GM12891 (cell line): ENCODE measurements around the gene FEZF2.

Experiments
- DNase-seq: peaks from one replicate; pipeline ENCODE4 v3.0.0; 2011; ENCODE audit warnings: low spot score; ENCODE audit not compliant: insufficient read length
- FAIRE-seq: peaks from 2 replicates; lab custom pipeline; 2011; peaks lifted over from hg19 to GRCh38; lab: Jason Lieb, UNC
- PAX5 ChIP-seq: IDR thresholded peaks from 2 replicates; pipeline ENCODE4 v1.6.1; 2011; ENCODE audit warnings: low read length, moderate library complexity, mild to moderate bottlenecking; ENCODE audit not compliant: insufficient read depth, severe bottlenecking
- POLR2A ChIP-seq: IDR thresholded peaks from 2 replicates; pipeline ENCODE4 v1.6.1; 2011; ENCODE audit warnings: low read depth, low read length, control low read depth
- POLR2AphosphoS5 ChIP-seq: IDR thresholded peaks from 2 replicates; pipeline ENCODE4 v1.6.1; 2011; ENCODE audit warnings: low read depth, low read length, control low read depth
- POU2F2 ChIP-seq: IDR thresholded peaks from 2 replicates; pipeline ENCODE4 v1.6.1; 2011; ENCODE audit warnings: low read depth, mild to moderate bottlenecking, control low read depth, low read length, moderate library complexity
- SPI1 ChIP-seq: IDR thresholded peaks from 2 replicates; pipeline ENCODE4 v1.6.1; 2011; ENCODE audit warnings: low read depth, low read length, control low read depth
- TAF1 ChIP-seq: IDR thresholded peaks from 2 replicates; pipeline ENCODE4 v1.6.1; 2011; ENCODE audit warnings: low read depth, low read length, control low read depth

The FEZF2 gene

GRCh38 chr3:62368290-62368704, 5.1 kb downstream of the FEZF2 start:
- no peak for FAIRE-seq
- no peak for DNase-seq
- no peak for TF ChIP-seq PAX5
- no peak for TF ChIP-seq POLR2A
- TF ChIP-seq SPI1: no peak
- TF ChIP-seq POU2F2: no peak
- no peak for TF ChIP-seq POLR2AphosphoS5
- TF ChIP-seq TAF1: no peak

- DNase-seq (no peak), FAIRE-seq (no peak)
- TF ChIP-seq SPI1: no peak
- no peak for TF ChIP-seq POU2F2
- no peak for TF ChIP-seq TAF1
- TF ChIP-seq PAX5: no peak
- no peak for TF ChIP-seq POLR2A
- TF ChIP-seq POLR2AphosphoS5: no peak
These were observed 5.6 kb downstream of the FEZF2 start for GRCh38 chr3:62367763-62368195.

- no peak for DNase-seq
These were observed 7.2 kb downstream of the FEZF2 start for GRCh38 chr3:62366126-62366484.

DNA sequence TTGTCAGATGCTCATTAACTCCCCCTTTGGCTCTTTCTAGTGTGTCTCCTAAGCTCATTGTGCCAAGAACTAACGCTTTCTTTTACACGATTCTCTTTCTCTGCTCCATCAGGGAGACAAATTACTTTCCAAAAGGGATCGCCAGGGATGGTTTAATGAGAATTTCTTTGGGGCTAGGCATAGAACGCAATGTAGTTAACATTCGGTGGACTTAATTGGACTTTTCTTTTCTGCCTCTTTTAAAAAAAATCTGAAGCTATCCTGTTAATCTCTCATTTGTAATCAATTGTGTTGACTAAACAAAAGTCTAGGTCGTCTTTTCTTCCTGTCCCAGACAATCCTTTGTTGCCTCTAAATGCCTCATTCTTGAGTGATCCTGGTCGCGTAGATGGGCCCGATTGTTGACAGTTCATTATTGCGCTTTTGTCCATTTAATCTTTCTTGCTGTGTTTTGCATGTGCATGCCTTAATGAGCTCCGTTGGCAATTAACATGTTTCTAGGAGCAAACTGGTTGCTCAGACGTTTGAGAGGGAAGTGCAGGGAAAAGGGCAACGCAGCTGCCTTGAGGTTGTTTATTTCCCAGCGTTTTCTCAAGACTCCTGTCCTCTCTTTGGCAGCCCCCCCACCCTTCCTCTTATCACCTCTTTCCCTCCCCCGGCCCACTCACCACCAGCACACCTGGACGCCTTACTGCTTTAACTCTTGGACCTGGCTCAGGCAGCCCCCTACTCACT, 7.8 kb downstream of the FEZF2 start:
- no peak for TF ChIP-seq POLR2AphosphoS5
- TF ChIP-seq SPI1: no peak
- TF ChIP-seq PAX5: no peak
- no peak for TF ChIP-seq TAF1
- no peak for TF ChIP-seq POLR2A
- DNase-seq: no peak
- FAIRE-seq: no peak

More at GRCh38 chr3:62366126-62366484, 7.2 kb downstream of the FEZF2 start:
- FAIRE-seq: no peak
- TF ChIP-seq POU2F2 (no peak), TAF1 (no peak), PAX5 (no peak)

DNA sequence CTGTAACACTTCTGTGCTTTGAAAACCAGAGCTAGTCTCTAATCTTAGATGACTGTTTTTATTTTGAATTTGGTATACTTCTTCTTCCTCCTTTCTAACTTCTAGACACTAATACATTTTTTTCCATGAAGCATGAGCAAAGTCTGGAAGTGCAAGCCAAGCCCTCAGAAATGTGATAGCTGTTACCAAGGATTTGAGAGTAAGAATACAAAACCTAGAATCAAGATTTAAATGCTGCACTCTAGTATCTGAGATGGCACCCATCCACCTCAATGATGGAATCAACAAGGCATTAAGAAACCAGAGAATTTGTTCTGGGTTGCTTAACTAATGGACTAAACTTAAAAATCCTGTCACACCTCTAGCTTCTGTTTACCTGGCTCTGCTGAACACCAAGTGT, 9.2 kb downstream of the FEZF2 start:
- FAIRE-seq: no peak
- DNase-seq: no peak
- TF ChIP-seq POLR2A (no peak), PAX5 (no peak), POLR2AphosphoS5 (no peak)

- TF ChIP-seq PAX5 (no peak), TAF1 (no peak), POLR2AphosphoS5 (no peak), POU2F2 (no peak), SPI1 (no peak), POLR2A (no peak)
- FAIRE-seq: no peak
- DNase-seq: no peak
These were observed 10.1 kb downstream of the FEZF2 start for GRCh38 chr3:62363275-62363674.

DNA sequence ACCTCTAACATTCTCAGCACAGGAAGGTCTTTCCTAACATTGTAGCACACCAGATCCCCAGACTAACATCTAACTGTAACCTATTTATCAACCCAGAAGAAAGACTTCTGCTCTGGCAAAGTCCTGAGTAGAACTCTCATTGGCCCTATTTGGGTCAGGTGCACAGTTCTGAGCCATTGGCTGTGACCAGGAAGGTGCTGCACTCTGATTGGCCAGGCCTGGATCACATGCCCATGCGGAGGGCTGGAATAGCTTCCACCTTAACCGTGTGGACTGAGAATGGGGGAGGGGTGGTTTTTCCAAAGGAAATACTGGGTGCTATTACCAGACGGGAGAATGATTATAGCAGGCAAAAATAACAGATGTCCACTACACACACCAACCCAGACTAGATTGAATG, 11.5 kb downstream of the FEZF2 start:
- no peak for DNase-seq
- FAIRE-seq: no peak
- TF ChIP-seq SPI1: no peak
- TF ChIP-seq PAX5: no peak
- no peak for TF ChIP-seq TAF1
- no peak for TF ChIP-seq POU2F2
- TF ChIP-seq POLR2AphosphoS5: no peak
- TF ChIP-seq POLR2A: no peak

- DNase-seq: no peak
- TF ChIP-seq POLR2AphosphoS5: no peak
- no peak for TF ChIP-seq PAX5
- no peak for TF ChIP-seq POU2F2
- TF ChIP-seq POLR2A: no peak
- no peak for TF ChIP-seq SPI1
- no peak for TF ChIP-seq TAF1
- FAIRE-seq: no peak
These were observed 12.1 kb downstream of the FEZF2 start for GRCh38 chr3:62361261-62361660.

- TF ChIP-seq POU2F2 (no peak), SPI1 (no peak), POLR2A (no peak), TAF1 (no peak), POLR2AphosphoS5 (no peak), PAX5 (no peak)
- FAIRE-seq: no peak
- no peak for DNase-seq
These were observed 13.8 kb downstream of the FEZF2 start for GRCh38 chr3:62359531-62359930.

DNA sequence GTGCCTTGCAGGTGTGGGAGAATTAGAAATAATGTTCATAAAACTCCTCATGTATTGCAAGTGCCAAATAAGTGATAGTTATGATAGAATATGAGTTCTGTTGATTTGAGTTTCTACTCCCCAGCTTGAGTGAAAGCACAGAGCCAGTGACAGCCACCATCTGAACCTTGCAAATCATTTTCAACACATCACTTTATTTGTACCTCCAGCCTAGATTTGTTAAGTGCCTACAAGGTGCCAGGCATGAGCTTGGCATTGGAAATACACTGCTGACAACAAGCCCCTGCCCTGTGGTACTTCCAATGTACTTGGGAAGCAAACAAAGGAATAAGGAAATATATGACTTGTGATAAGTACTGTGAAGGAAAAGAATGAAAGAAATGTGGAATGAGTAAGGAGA, 17.0 kb downstream of the FEZF2 start:
- no peak for FAIRE-seq
- TF ChIP-seq POLR2AphosphoS5: no peak
- no peak for TF ChIP-seq PAX5
- no peak for TF ChIP-seq POLR2A
- no peak for TF ChIP-seq TAF1
- no peak for TF ChIP-seq POU2F2
- DNase-seq: no peak
